ENCODE data around the gene CAMK1D. TPM values are rescaled to one million over a fixed set of nuclear protein-coding genes. Genes with fewer than 3 reads are reported as not detected.

CAMK1D gene
- total and polyA plus RNA-seq, 11 donors: 1.4 to 16.0 (median 2.5) TPM

- Histone ChIP-seq H3K9me3 (no peaks in the 10 kb centered on the region), H3K36me3 (no peaks in the 10 kb centered on the region), H3K27ac (no peak overlapping the region), H3K27me3 (no peaks in the 10 kb centered on the region), H3K4me3 (no peak overlapping the region), H3K4me1 (peaks cover 0 to 21% (median 0%) of the 10 kb centered on the region in 12 donors)
- TF ChIP-seq POLR2A (IDR thresholded peaks at IDR 0.05) (no peak), CTCF (IDR thresholded peaks at IDR 0.05) (no peak)
- WGBS, 4 donors: 92 to 97% (median 93%) methylated on average over 3 of the region's 3 CpGs
- intact Hi-C loops (cut with DNase I): no loop called here
- no peak for ATAC-seq
- no peak for DNase-seq
Observed at GRCh38 chr10:12364559-12364958, 15.2 kb downstream of the CAMK1D start.

GRCh38 chr10:12367272-12367671, 17.9 kb downstream of the CAMK1D start:
- WGBS, 4 donors: 95 to 99% (median 97%) methylated on average over 4 of the region's 4 CpGs
- Histone ChIP-seq H3K36me3 (no peaks in the 10 kb centered on the region), H3K4me1 (peaks cover 0 to 18% (median 0%) of the 10 kb centered on the region in 12 donors), H3K9me3 (no peaks in the 10 kb centered on the region), H3K27me3 (peaks cover 0 to 5% (median 0%) of the 10 kb centered on the region in 9 donors), H3K4me3 (no peak overlapping the region), H3K27ac (no peak overlapping the region)
- intact Hi-C loops (cut with DNase I): no loop called here
- no peak for DNase-seq
- TF ChIP-seq CTCF (IDR thresholded peaks at IDR 0.05) (no peak), POLR2A (IDR thresholded peaks at IDR 0.05) (no peak)
- ATAC-seq: no peak

GRCh38 chr10:12369982-12370381, 20.6 kb downstream of the CAMK1D start:
- TF ChIP-seq CTCF (IDR thresholded peaks at IDR 0.05): no peak
- TF ChIP-seq POLR2A (IDR thresholded peaks at IDR 0.05): no peak
- peaks cover 0 to 18% (median 0%) of the 10 kb centered on the region in 12 donors for H3K4me1 ChIP-seq
- no peak overlapping the region for H3K27ac ChIP-seq
- 91 to 93% (median 92%) methylated on average over 8 of the region's 8 CpGs for WGBS, 4 donors
- H3K9me3 ChIP-seq: no peaks in the 10 kb centered on the region
- H3K36me3 ChIP-seq: no peaks in the 10 kb centered on the region
- H3K27me3 ChIP-seq: peaks cover 0 to 7% (median 0%) of the 10 kb centered on the region in 9 donors
- no peak overlapping the region for H3K4me3 ChIP-seq
- DNase-seq (no peak), ATAC-seq (no peak)
- intact Hi-C loops (cut with DNase I): no loop called here

GRCh38 chr10:12372846-12373245, 23.5 kb downstream of the CAMK1D start:
- WGBS, 4 donors: 92 to 96% (median 95%) methylated on average over 9 to 10 of the region's 10 CpGs
- no peaks in the 10 kb centered on the region for H3K36me3 ChIP-seq
- no peak for TF ChIP-seq CTCF (IDR thresholded peaks at IDR 0.05)
- no peak for TF ChIP-seq POLR2A (IDR thresholded peaks at IDR 0.05)
- peaks cover 0 to 7% (median 0%) of the 10 kb centered on the region in 9 donors for H3K27me3 ChIP-seq
- no peaks in the 10 kb centered on the region for H3K9me3 ChIP-seq
- no peak for DNase-seq
- ATAC-seq: no peak
- intact Hi-C loops (cut with DNase I): no loop called here
- H3K4me1 ChIP-seq: no peaks in the 10 kb centered on the region
- H3K27ac ChIP-seq: no peak overlapping the region
- no peak overlapping the region for H3K4me3 ChIP-seq

Data from heart left ventricle (tissue), 16 donors.